Measurements from ENCODE around the gene ZBTB17.

ZBTB17 gene

DNA sequence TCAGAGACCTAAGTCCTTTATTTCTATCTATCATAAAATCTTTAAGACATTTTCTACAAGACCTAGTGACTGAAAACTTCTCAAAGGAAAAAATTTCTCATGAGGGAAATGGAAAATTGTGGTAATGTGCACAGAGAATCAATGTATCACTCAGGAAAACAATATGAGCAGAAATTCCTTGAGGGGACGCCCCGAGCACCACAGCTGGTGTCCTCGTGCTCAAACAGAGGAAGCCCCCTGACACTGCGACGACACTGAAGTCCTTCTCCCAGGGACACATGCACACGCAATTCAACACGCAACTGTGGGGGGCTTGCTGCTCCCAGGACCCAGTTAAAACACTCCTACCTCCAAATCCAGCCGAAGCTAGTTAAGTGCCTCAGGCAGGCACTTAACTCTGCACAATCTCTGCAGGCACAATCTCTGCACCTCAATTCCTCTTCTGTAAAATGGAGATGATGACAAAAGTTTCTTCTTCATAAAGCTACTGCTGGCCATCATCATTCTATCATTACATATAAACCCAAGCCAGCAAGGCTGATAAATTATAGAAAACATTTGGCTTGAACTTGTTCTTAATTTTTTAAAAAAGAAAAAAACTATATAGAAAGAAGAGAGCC, 16.0 kb downstream of the ZBTB17 start:
- DNase-seq: peak; percentile 56

DNA sequence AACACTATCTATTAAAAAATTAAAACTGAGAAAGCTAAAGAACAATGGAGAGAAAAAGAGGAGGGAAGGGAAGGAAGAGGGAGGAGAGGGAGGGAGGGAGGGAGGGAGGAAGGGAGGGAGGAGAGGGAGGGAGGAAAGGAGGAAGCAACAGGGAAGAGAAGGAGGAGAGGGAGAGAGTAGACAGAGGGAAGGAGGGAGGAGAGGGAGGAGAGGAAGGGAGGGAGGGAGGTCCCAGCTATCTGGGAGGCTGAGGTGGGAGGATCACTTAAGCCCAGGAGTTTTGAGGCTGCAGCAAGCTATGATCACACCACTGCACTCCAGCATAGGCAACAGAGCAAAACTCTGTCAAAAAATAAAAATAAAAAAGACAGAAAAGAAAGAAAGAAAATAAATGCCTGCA, 16.5 kb downstream of the ZBTB17 start:
- no peak for DNase-seq

- DNase-seq: no peak
Observed at GRCh38 chr1:15958793-15959192, 17.1 kb downstream of the ZBTB17 start.

GRCh38 chr1:15958111-15958510, 17.8 kb downstream of the ZBTB17 start:
- DNase-seq: no peak

DNA sequence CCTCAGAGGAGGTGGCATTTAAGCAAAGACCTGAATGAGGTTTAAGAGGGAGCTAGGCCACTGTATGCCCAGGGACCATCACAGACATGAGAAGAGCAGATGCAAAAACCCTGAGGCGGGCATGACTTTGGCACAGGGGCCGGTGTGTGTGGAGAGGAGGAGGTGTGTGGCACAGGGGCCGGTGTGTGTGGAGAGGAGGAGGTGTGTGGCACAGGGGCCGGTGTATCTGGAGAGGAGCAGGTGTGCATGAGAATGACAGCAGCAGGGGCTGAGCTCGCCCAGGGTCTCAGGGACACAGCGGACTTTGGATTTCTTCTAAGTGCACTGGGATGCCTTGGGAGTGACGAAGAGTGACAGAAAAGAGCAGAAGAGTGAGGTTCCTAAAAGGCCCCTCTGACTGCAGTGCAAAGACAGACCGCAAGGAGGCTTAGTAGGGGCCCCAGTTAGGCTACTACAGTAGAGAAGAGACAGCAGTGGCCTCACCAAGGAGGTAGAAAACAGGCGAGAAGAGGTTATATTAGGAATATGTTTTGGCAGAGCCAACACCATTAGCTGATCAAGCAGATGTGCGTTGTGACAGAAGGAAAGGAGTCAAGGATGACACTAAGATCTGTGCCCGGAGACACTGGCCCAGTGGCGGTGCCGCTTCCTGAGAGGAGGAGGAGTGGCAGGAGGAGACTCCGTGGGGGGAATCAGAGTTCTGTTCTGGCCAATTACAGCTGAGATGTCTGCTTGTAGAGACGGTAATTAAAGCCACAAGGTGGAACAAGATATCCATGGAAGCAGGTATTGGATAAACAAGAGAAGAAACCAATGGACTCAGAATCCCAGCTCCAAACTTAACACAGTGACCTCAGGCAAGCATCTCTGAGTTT, 18.4 kb downstream of the ZBTB17 start:
- DNase-seq: no peak

GRCh38 chr1:15956150-15956549, 19.8 kb downstream of the ZBTB17 start:
- DNase-seq: no peak

GRCh38 chr1:15955552-15955951, 20.3 kb downstream of the ZBTB17 start:
- DNase-seq: no peak

- DNase-seq: no peak
Observed at GRCh38 chr1:15954316-15954715, 21.6 kb downstream of the ZBTB17 start.

DNA sequence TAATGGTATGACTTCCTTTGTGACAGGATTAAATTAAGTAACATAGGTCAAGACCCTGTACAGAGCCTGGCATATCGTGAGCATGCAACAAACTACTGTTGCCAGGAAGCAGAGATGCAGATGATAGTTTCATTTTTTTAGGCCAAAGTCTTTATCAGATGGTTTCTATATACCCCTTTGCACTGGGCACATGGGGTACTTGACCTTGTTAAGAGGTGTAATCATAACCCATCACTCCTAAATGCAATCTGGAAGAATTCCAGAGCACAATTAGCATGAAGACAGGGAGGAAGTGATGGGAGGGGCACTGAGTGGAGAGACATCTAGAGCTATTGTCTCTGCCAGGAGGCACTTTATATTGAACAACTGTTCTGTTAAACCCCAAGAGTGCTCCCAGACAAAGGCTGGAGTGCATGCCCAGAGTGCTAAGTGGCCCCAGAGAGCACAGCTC, 22.1 kb downstream of the ZBTB17 start:
- DNase-seq: no peak

DNA sequence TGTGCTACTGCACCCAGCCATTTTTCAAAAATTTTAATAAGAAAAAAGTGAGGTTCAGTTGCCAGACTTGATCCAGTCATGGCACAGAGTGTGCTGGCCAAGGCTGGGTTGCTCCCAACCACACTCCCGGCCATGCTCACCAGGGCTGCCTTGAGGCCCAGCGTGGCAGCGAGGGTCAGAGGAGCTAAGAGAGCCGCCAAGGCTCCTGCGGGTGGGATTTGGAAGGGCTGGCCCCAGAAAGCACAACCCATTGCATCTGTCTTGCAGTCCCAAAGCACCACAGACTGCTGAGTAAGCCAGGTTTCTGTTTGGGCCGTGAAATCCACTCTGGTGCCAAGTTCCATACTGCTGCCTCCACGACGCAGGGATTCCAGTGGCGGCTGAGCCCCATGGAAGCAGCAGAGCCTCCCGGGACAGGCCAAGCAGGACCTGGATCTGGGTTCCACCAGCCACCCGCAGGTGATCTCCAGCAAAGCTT, 22.6 kb downstream of the ZBTB17 start:
- DNase-seq: no peak

GRCh38 chr1:15952317-15953258, 23.3 kb downstream of the ZBTB17 start:
- DNase-seq: no peak

DNA sequence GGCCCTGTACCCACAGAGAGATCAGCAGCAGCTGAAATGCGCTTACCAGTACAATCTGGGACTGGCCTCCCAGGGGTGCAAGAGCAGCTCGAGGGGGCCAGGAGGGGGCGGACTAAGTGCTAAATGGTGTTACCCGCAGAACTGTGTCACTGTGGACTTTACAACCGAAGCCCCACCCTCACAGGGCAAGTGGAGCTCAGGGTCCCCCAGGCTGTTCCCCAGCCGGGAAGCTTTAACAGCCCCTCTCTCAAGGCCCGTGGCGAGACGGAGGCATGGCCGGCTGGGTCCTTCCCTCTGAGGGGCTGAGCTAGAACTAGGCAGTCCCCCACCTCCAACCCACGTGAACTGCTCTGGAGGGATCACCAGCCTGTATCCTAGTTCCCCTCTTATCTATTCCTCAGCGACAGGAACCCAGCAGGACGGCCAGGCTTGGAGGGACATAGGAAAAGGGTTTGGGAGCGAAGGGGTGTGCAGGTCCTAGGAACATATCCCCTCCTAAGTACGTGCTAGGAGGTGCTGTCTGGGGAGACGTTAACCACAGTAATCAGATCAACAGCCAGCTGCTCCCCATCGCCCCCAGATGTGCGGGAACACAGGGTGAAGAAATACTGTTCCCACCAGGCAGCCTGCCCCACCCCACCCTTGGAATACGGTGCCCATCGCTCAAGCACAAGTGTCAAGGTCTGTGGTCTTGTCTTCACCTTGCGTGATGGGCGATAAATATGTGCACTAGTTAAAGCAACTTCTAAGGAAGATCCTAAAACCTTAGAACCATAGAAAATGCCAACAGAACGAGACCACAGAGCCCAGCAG, 24.4 kb downstream of the ZBTB17 start:
- DNase-seq: no peak

DNA sequence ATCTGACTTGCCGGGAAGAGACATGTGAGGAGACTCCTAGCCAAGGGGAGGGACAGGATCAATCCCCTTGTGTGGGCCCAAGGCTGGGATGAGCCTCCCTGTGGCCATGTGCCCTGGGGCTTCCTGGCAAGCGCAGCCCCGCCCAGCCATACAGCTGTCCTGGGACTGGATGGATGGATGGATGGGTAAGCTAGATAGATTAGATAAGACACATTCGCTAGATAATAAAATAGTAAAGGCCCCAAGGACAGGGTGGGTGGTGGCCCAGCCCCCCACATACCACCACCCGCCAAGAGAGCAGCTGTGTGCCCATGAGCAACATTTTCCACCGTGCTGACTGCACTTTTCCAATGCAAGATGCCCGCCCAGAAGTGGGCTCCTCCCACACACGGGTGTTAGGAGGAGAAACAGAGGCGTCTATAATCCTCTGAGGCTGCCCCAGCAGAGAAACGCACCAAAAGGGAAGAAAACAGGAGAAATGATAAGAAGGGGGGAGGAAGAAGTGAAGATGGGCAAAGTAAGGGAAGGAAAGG, 25.1 kb downstream of the ZBTB17 start:
- peak; percentile 82 for DNase-seq

DNA sequence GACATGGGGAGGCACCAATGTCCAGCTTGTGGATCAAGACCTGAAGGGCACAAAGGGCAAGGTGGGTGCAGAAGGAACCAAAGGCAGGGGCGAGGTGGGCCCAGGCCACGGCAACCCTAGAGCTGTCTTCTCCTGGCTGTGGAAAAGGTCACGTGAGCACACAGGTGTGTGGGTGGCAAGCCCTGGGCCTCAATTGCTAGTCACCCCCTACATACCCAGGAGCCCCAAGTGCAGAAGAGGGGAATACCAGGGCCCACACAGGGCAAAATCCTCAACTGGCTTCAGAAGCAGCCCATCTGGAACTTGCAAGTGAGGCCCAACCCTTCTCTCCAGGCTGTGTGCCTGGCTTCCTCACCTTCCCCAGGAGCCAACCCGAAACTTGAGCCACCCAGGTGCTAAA, 25.6 kb downstream of the ZBTB17 start:
- DNase-seq: peak; percentile 66

- peak; percentile 65 for DNase-seq
Observed at GRCh38 chr1:15949453-15950245, 26.3 kb downstream of the ZBTB17 start.

DNA sequence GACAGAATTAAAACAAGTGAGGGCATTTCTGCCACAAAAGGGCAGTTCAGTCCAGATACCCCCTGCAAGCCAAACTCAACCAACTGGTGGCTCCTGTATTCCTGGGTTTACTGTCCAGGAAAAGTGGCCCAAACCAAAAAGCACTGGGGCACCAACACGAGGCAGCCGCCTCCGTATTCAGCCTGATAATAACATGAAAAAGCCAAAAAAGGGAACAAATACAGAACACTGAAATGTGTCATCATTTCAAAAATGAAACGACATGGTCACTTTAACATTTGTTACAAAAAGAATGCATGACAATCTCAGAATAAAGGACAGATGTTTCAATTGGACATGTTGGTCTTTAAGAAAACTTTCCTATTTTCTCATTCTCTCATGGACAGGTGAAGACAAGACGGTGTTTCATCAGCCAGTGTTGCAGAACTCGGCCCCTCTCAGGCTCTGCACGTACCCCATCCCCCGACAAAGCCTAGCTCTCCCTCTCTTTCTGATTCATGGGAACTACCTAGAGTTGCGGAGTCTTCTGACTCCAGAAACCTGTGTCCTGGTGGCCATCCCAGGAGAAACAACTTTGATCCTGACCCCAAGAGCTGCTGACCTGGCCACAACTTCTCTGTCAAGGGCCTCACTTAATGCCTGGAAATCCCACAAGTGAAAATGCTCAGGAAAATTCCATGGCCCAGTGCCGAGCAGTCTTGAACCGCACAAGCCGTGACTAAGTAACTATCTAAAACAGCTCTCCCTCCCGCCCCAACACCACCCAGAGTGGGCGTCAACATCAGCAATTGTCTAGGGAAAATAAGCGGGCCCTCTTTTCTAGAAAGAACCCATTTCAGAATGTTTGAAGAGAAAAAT, 27.1 kb downstream of the ZBTB17 start:
- no peak for DNase-seq

GRCh38 chr1:15948091-15948591, 27.8 kb downstream of the ZBTB17 start:
- DNase-seq: no peak

- no peak for DNase-seq
Observed at GRCh38 chr1:15947382-15948090, 28.4 kb downstream of the ZBTB17 start.

All from activated naive CD4-positive, alpha-beta T cell treated with anti-CD3 and anti-CD28 coated beads, Interleukin-2, amount 50 U/mL, for 16 hours (primary cell).